NCI-H2081 treated with DMSO at 0.1 percent for 48 hours (cell line): Measurements from ENCODE around the gene RUSC2.
"Not testable (repeated sequence)": the region's sequence is repeated elsewhere in the genome, so short reads cannot be mapped to it uniquely, and the experiment has no call there.

Experiments used
- DNase-seq: peaks from one replicate; lab custom pipeline; 2025; lab: John Stamatoyannopoulos, UW

Gene RUSC2, protein sequence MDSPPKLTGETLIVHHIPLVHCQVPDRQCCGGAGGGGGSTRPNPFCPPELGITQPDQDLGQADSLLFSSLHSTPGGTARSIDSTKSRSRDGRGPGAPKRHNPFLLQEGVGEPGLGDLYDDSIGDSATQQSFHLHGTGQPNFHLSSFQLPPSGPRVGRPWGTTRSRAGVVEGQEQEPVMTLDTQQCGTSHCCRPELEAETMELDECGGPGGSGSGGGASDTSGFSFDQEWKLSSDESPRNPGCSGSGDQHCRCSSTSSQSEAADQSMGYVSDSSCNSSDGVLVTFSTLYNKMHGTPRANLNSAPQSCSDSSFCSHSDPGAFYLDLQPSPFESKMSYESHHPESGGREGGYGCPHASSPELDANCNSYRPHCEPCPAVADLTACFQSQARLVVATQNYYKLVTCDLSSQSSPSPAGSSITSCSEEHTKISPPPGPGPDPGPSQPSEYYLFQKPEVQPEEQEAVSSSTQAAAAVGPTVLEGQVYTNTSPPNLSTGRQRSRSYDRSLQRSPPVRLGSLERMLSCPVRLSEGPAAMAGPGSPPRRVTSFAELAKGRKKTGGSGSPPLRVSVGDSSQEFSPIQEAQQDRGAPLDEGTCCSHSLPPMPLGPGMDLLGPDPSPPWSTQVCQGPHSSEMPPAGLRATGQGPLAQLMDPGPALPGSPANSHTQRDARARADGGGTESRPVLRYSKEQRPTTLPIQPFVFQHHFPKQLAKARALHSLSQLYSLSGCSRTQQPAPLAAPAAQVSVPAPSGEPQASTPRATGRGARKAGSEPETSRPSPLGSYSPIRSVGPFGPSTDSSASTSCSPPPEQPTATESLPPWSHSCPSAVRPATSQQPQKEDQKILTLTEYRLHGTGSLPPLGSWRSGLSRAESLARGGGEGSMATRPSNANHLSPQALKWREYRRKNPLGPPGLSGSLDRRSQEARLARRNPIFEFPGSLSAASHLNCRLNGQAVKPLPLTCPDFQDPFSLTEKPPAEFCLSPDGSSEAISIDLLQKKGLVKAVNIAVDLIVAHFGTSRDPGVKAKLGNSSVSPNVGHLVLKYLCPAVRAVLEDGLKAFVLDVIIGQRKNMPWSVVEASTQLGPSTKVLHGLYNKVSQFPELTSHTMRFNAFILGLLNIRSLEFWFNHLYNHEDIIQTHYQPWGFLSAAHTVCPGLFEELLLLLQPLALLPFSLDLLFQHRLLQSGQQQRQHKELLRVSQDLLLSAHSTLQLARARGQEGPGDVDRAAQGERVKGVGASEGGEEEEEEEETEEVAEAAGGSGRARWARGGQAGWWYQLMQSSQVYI (N-terminal part only)

DNA sequence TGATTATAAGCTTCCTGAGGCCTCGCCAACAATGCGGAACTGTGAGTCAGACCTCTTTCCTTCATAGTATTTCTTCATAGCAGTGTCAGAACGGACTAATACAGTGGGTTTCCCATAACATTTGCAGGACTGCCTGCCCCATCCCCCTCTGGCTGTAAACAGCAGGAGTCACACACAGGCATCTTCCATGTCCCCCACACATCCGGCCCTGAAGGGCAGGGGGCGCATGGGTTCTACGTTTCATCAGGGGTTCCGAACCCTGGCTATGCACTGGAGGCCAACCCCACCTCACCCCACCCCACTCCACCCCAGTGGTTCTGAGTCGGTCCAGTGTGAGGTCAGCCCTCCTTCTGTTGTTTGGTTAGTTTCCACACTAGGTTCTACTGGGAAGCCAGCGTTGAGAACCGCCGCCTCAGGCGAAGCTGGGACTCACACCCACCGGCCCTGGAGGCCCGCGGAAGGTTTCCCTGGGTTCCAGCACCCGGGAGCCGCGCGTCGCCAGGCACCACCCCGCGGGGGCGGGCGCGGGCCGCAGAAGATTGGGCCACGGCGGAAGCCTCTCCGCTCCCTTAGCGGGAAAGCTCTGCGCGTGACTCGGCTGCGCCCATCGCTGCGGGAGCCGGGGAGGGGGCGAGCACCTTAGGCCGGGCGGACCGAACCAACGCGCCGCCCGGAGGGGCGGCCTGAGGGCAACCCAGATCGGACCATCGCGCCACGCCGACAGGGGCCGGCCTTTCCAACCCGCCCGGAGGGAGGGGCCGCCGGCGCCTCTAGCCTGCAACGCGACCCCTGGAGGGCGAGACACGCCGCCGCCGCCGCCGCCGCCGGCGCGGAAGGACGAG is at the start of gene RUSC2:
TSS of gene RUSC2 (plus strand) at position 799 of the 842 bp plus-strand sequence. CDS start 56,411 bp downstream, outside the sequence.
- peak; percentile 35 for DNase-seq

- DNase-seq = no peak
Observed at GRCh38 chr9:35446012-35446411, 43.9 kb upstream of the RUSC2 start.

GRCh38 chr9:35448496-35448895 is 41.4 kb upstream of the RUSC2 start:
- no peak for DNase-seq

DNA sequence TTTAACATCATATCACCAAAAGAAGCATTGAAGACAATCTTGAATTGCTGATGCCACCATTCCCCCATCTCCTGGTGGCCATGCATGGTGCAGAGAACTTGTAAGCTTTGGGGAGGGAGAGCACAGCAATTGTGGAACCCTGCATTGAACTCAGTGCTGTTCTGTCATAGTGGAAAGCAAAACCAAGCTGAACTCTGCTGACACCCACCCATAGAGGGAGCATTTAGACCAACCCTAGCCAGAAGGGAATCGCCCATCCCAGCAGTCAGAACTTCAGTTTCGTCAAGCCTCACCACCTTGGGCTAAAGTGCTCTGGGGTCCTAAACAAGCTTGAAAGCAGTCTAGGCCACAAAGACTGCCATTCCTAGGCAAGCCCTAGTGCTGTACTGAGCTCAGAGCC is 37.4 kb upstream of the RUSC2 start:
- DNase-seq = no peak

DNA sequence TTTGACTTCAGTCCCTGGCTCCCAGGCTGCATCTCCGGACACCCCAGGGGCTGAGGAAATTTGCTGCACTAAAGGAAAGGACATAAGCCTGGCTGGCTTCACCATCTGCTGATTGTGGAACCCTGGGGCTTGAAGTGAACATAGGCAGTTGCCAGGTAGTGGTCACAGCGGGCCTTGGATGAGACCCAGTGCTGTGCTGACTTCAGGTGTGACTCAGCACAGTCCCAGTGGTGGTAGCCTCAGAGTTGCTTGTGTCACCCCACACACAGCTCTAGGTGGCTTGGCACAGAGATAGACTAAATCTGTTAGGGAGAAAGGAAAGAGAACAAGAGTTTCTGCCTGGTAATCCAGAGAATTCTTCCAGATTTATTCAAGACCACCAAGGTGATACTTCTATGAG is 36.1 kb upstream of the RUSC2 start:
- DNase-seq = no peak

GRCh38 chr9:35464141-35465025 is 25.5 kb upstream of the RUSC2 start:
- DNase-seq = no peak

DNA sequence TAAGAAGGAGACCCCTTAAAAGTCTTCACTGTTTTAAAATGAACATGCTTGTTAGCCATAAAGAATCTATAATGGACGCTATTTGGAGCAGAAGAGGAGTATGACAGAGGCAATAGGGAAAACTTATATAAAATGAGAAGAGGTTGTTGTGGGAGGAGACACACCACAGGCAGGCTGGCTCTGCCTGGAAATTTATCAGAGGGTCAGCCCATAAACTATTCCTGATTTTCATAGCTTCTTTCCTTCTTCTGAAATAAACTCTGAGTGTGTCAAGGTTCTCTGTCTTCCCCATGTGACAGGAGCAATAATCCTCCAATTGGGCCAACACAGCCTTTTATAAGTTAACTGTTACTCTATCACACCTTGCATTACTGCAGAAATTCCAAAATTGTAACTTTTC is 19.6 kb upstream of the RUSC2 start:
- no peak for DNase-seq

DNA sequence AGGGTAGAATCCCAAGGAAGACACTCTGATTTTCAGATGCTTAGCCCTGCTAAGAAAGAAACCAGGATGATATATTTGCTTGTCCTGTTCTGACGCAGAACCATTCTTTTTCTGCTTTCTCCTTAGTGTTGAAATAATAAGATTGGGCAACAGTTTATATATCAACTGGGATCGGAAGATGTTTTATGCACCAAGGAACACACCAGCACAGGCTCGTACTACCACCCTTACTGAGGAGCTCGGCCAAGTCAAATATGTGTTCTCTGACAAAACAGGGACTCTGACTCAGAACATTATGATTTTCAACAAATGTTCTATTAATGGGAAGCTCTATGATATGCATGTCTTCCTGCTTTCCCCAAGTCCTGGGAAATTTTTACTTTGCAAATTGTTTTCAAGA is 19.0 kb upstream of the RUSC2 start:
- no peak for DNase-seq

- no peak for DNase-seq
Observed at GRCh38 chr9:35476596-35476995, 13.3 kb upstream of the RUSC2 start.

DNA sequence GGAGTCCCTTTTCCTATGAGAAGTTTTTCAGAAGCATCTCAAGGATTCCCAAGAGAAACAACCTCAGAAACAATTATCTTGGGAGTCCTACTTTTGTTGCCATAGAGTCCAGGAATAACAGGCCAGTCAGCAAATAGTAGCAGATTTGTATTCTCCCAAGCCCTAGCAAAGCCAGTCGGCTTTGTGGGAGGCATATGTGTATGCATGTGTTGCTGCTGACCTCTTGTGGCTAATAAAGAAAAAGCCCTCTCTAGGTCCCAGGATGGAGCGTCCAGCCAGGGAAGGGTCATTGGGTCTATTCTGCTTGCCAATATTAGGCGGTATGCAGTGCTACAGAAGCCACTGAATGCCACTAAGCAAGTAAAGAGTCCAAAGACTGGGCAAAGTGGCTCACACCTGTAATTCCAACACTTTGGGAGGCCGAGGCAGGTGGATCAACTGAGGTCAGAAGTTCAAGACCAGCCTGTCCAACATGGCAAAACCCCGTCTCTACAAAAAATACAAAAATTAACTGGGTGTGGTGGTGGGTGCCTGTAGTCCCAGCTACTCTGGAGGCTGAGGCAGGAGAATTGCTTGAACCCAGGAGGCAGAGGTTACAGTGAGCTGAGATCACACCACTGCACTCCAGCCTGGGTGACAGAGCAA is 12.6 kb upstream of the RUSC2 start:
- not testable (repeated sequence) for DNase-seq

DNA sequence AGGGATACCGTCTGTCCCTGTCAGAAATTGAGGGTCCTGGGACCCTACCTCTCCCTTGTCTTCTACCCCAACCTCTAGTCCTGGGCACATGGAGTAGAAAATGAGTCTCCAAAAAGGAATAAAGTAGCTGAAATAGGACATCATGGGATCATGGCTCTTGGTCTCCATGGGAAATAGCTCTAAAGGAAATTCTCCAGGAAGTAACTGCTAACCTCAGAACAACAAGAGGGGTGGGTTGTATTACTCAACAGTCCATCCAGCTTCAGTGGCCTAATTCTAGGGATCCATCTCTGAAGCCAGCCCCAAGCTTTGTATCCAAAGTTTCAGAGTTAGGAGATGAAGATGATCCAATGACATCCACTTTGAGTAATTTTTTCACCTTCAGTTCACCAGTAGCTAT is 11.0 kb upstream of the RUSC2 start:
- no peak for DNase-seq

- no peak for DNase-seq
Observed at GRCh38 chr9:35481347-35481975, 8.4 kb upstream of the RUSC2 start.

DNA sequence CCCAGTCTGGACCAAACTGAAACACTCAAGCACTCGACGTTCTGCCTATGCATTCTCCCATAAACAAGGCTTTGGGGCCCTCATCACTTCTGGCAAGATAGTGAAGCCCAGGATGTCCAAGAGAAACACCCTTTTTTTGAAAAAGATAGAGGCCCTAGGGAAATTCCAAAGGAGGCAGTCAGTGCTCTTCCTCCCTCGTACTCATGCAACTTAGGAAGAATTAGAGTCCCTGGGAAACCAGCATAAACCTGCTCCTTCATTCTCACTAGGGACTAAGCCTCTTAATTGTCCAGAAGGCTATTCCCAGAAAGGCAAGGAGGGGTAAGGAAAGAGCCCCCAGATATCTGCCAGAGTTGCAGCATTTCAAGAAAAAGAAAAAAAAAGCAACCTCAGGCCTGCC is 7.8 kb upstream of the RUSC2 start:
- no peak for DNase-seq

DNA sequence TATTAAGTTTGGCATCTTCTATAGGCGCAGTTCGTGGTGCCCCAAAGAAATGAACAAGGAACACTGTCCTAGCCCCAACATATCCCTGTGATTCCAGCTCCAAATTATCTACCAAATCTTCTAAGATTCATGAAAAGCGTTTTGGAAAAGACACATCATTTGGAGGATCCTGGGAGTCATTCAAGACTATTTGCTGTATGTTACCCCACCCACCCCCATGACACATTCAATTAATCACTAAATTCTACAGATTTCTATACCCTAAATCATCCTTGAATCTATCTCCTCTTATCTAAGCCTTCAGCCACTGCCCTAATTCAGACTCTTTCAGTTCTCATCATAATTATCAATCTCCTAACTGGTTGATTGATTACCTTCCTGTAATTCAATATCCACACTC is 5.5 kb upstream of the RUSC2 start:
- DNase-seq = no peak

GRCh38 chr9:35487081-35487480 is 2.8 kb upstream of the RUSC2 start:
- no peak for DNase-seq

GRCh38 chr9:35488021-35488420 is 1.9 kb upstream of the RUSC2 start:
- DNase-seq = no peak

DNA sequence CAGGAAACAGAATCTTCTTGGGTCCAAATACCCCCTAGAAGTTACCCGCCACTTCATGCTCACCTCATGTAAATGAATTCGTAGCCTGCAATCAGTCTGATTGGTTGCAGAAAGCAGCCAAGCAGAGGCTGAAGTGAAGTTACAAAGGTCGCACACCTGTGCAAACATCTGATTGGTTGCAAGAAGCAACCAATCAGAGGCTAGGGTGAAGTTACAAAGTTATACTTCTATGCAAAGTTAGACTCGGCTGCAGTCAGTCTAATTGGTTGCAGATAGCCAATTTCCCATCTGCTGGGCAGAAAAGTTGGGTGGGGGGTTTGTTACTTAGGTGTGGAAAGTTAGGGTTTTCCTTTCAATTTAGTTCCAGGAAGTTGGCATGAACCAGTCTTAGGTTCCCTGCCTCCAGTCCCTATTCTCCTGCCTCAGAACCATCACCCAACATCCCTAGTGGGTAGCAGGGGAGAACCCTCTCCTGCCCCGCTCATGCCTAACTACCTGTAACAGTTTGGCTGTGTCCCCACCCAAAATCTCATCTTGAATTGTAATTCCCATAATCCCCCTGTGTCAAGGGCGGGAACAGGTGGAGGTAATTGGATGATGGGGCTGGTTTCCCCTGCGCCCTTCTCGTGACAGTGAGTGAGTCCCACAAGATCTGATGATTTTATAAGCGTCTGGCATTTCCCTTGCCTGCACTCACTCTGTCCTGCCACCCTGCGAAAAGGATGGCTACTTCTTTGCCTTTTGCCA is 1.2 kb upstream of the RUSC2 start:
- DNase-seq = no peak

DNA sequence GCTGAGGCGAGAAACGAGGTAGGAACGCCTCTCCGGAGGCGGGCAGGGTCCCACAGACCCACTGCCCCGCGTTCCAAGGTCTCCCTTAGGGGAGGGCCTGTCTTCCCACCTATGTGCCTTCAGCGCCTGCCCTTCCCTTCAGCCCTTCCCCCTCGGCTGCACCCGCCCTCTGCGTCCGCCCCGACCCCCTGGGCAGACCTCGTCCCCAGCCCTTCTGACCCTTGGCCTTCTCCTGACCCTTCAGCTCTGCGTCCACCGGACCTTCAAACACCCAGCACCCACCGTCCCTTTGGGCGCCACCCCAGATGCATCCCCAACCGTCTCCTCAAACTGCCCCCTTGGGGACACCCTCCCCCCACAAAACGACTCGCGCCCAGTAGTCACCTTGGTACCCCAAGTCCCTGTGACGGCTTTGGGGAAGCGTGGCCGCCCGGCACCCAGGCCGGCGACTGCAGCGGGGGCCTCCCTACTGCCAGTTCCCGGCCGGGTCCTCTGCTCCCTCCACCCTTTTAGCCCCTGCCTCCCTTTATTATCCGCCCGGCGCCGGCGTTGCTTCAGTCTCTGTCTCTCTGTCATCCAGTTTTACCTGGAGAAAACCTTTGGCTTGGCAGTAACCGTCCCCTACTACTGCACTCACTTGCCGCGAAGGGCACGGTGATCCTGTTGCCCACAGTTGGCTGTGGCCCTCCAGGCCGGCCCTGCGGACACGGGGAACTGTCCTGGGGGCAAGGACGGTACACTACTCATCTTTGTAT is 421 bp downstream of the RUSC2 start:
- DNase-seq = no peak
